GM21529 (cell line): ENCODE results near the gene HDC.

Experiments used
- ATAC-seq: cut with Tn5 transposase; IDR thresholded peaks from one replicate; pipeline ENCODE4 v1.9.1; 2021; ENCODE audit not compliant: unreplicated experiment

HDC gene

GRCh38 chr15:50256188-50257041 is 9.1 kb downstream of the HDC start:
- no peak for ATAC-seq

DNA sequence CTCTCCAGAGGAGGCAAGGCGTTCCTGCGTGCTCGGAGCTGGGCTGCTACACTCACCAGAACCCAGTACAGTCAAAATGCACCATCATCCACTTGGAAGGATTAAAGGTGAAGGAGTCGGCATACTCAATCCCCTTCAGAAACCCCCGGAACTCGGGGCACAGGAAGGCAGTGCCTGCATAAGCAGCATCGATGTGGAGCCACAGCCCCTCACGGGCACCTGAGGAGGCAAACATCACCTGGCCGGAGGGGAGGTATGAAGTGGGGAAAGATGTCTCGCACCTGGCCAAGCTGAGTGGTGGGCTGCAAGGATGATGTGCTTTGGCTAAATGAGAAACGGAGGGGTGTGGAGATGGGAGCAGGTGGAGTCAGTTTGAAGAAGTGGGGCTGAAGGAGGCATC is 13.0 kb downstream of the HDC start:
- no peak for ATAC-seq

DNA sequence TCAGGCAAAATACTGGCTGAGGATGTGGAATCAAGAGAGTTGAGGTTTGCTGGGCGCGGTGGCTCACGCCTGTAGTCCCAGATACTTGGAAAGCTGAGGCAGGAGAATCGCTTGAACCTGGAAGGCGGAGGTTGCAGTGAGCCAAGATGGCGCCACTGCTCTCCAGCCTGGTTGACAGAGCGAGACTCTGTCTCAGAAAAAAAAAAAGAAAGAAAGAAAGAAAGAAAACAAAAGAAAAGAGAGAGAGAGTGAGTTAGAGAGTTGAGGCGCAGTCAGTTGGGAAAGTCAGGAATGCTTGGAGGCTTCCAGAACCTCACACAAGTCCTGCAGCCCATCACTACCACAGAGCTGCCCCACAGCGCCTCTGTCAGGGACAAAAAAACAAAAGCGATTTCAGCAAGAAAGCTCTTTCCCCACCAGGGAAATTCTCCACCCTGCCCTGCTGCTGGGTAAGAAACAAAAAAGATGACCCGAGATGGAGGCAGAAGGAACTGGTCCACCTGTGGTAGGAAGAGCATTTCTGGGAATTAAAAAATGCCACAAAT is 13.8 kb downstream of the HDC start:
- no peak for ATAC-seq

DNA sequence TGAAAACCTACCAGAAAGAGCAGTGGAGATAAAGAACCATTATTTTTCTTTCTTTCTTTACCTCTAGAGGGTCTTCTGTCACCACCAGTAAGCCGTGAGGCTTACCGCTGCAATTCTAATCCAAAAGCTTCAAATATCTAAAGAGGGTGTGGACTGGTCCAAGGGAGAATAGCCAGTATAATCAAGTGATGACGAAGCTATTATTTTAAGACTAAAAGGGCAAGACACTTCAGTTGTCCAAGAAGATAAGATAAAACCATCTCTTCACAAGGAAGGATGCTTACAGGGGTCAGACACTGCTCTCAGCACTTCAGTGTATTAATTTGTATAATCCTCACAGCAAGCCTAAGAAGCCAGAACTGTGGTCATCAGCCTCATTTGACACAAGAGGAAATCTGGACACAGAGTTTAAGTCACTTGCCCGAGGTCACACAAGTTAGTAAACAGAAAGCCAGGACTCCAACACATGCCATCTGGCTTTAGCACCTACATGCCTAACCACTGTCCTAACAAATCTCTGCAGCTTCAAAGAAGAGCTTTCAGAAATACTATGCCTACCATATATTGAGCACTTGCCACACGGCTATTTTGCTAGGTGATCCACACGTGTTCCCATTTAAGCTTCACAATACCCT is 14.6 kb downstream of the HDC start:
- no peak for ATAC-seq

GRCh38 chr15:50249704-50250103 is 15.8 kb downstream of the HDC start:
- ATAC-seq, result no peak

DNA sequence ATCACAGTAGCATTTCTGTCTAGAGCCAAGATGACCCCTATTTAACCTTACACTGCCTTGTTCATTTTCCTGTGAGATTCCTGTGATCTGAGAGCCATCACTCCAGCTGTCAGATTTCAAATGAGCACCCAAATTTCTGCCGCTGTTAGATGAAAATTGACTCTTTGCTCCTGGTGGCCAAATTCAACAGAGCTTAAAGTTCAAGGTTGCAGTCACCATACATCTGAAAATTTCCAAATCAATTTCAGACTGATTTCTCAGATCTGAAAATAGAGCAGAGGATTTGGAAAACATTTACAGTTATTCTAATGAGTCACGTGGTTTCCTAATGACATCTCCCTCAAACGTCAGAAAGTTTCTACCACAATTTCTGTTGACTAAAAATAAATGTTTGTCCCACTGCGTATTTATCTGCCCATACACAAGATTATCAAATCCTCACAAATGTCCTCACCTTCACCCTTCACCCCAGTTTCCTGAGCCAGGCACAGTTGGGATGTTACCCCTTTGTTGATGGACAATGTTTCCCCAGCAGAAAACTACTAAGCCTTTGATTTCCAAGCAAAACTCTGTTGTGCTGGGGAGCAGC is 16.4 kb downstream of the HDC start:
- no peak for ATAC-seq

GRCh38 chr15:50247819-50248655 is 17.5 kb downstream of the HDC start:
- peak; percentile 98 for ATAC-seq

- ATAC-seq, result no peak
Observed at GRCh38 chr15:50246631-50247030, 18.9 kb downstream of the HDC start.

DNA sequence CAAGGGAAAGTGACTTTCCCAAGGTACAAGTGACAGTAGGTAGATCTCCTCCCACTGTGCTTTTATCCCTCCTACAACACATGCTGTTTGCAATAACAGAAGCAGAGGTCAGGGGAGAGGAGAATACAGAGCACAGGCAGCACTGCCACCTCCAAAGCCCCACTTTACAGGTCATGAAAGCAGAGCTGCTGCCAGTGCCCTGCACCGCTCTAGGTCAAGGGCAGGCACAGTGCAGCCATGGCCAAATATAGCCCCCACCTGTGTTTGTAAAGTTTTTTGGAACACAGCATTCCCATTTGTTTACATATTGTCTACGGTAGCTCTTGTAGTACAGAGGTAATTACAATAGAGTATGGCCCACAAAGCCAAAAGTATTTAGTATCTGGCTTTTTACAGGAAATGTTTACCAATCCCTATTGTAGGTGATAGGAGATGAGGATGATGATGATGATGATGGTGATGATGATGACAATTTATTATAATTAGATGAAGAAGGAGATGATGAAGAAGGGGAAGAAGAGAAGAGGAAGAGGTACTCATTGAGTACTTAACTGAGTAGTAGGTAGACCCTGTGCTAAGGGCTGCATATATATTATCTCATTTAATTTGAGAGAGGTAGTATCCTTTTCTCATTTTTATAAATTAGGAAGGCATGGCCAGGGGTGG is 20.4 kb downstream of the HDC start:
- ATAC-seq, result no peak

- ATAC-seq, result no peak
Observed at GRCh38 chr15:50244153-50244552, 21.4 kb downstream of the HDC start.

GRCh38 chr15:50241684-50242450 is 23.7 kb downstream of the HDC start:
- ATAC-seq, result no peak

- ATAC-seq, result no peak
Observed at GRCh38 chr15:50238255-50238654, 27.3 kb downstream of the HDC start.

DNA sequence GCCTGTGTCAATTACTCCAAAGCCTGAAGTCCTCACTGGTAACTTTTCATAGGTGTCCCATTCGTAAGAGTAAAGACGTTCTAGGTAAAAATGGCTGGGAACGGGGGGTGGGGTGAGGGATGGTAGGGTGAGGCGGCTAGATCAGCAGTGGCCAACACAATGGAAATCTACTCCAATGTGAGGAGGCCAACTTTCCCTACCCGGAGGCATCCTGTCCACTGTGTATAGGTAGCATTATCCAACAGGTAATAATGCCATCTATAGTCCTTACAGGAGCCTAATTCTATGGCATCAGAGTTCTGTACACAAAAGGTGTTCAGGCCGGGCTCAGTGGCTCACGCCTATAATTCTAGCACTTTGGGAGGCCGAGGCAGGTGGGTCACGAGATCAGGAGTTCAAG is 29.1 kb downstream of the HDC start:
- no peak for ATAC-seq

DNA sequence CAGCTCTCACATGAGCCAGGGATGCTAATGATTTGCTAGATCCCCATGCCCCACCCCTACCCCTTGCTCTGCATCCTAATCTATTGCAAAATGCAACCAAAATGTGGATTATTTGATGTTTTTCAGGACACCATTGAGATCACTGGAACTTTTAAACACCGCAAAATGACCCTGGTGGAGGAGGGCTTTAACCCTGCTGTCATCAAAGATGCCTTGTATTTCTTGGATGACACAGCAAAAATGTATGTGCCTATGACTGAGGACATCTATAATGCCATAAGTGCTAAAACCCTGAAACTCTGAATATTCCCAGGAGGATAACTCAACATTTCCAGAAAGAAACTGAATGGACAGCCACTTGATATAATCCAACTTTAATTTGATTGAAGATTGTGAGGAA is 29.7 kb downstream of the HDC start:
- no peak for ATAC-seq

GRCh38 chr15:50234764-50235163 is 30.8 kb downstream of the HDC start:
- no peak for ATAC-seq

DNA sequence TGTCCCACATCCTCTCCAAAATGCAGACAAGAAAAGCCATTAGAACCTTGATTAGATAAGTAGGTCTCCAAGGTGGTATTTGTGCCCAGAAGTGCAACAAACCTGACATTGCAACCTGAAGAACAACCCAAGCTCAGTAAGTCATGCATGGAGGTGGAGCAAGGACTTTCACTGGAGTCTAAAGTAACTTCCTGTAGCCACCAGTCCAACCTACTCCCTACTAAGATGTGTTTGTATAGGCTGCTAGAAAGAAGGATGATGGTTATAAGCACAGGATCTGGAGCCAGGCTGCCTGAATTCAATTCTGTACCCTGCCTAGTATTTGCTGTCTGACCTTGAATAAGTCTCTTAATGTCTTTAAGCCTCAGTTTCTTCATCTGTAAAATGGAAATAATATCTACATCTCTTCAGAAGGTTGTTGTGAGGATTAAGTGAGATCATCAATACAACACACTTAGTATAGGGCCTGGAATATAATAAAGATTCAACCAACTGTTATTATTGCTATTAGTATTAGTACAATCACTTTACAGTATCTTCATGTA is 32.3 kb downstream of the HDC start:
- ATAC-seq, result no peak

DNA sequence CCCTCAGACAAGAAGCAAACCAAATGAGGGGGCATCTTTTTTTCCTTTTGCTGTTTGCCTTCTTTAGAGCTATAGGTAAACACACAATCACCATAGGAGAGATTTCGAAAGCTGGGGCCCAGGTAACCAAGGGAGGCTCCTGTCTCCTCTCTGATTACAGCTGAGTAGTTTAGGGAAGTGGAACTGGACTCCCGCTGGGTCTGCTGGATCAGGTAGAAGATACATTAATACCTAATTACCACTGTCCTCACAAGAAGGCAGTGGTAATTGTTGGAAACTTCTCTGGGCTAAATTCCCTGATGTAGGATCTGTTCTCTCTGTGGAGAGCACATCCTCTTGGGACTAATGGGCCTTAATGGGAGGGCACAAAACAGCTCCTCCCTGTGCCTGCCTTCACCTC is 32.7 kb downstream of the HDC start:
- ATAC-seq, result no peak

- no peak for ATAC-seq
Observed at GRCh38 chr15:50231761-50232160, 33.8 kb downstream of the HDC start.

DNA sequence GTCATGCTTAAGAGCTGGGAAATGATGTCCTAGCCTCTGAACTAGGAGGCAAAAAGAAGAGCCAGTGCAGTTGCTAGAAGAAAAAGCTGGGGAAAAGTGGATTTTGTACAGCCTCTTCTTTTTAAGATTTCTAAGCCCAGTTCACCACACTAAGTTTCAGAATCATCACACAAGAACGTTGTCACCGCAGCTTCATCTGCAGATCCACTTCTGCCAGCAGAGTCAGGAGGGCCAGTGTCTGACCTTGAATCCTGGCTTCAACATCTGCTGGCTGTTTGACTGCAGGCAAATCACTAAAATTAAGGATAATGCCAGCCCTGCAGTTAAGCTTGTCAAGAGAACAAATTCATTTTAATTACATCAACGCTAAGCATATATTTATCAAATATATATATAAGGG is 36.2 kb downstream of the HDC start:
- no peak for ATAC-seq

GRCh38 chr15:50228866-50229265 is 36.7 kb downstream of the HDC start:
- no peak for ATAC-seq
